GM18861 (cell line): ENCODE data around the gene GOPC.

Source experiments
- ATAC-seq: cut with Tn5 transposase; IDR thresholded peaks from one replicate; pipeline ENCODE4 v1.9.1; 2021; ENCODE audit not compliant: unreplicated experiment

The GOPC gene

GRCh38 chr6:117597755-117598154 is 4.6 kb downstream of the GOPC start:
- no peak for ATAC-seq

GRCh38 chr6:117595099-117595923 is 7.0 kb downstream of the GOPC start:
- no peak for ATAC-seq

- no peak for ATAC-seq
These were observed 9.1 kb downstream of the GOPC start for GRCh38 chr6:117592983-117593759.

- no peak for ATAC-seq
These were observed 10.9 kb downstream of the GOPC start for GRCh38 chr6:117591405-117591804.

GRCh38 chr6:117590447-117590846 is 11.9 kb downstream of the GOPC start:
- no peak for ATAC-seq

GRCh38 chr6:117585647-117586046 is 16.7 kb downstream of the GOPC start:
- ATAC-seq, result no peak

- no peak for ATAC-seq
These were observed 28.1 kb downstream of the GOPC start for GRCh38 chr6:117574198-117574597.

- no peak for ATAC-seq
These were observed 29.2 kb downstream of the GOPC start for GRCh38 chr6:117573006-117573680.

GRCh38 chr6:117568831-117569410 is 33.4 kb downstream of the GOPC start:
- no peak for ATAC-seq

GRCh38 chr6:117568247-117568646 is 34.1 kb downstream of the GOPC start:
- no peak for ATAC-seq

- no peak for ATAC-seq
These were observed 37.6 kb downstream of the GOPC start for GRCh38 chr6:117564681-117565080.

GRCh38 chr6:117561128-117561527 is 41.2 kb downstream of the GOPC start:
- no peak for ATAC-seq

- no peak for ATAC-seq
These were observed 43.0 kb downstream of the GOPC start for GRCh38 chr6:117559299-117559698.

- no peak for ATAC-seq
These were observed 43.5 kb downstream of the GOPC start for GRCh38 chr6:117558818-117559217.

GRCh38 chr6:117557951-117558350 is 44.4 kb downstream of the GOPC start:
- ATAC-seq, result no peak

GRCh38 chr6:117555882-117556498 is 46.3 kb downstream of the GOPC start:
- no peak for ATAC-seq

GRCh38 chr6:117555262-117555849 is 47.0 kb downstream of the GOPC start:
- ATAC-seq, result no peak

GRCh38 chr6:117553142-117553541 is 49.2 kb downstream of the GOPC start:
- no peak for ATAC-seq

GRCh38 chr6:117552618-117553017 is 49.7 kb downstream of the GOPC start:
- no peak for ATAC-seq

- no peak for ATAC-seq
These were observed 51.6 kb downstream of the GOPC start for GRCh38 chr6:117550618-117551242.
